GM19193 (cell line): ENCODE data around the gene ZNF26.
A peak's percentile ranks its signal among the peaks of the same experiment; 100 is the strongest.

ENCODE experiments used
- POLR2A ChIP-seq: IDR thresholded peaks from 4 replicates; pipeline ENCODE4 v1.6.1; 2011; ENCODE audit not compliant: insufficient read depth, insufficient read length; ENCODE audit errors: extremely low read depth

Gene ZNF26, protein sequence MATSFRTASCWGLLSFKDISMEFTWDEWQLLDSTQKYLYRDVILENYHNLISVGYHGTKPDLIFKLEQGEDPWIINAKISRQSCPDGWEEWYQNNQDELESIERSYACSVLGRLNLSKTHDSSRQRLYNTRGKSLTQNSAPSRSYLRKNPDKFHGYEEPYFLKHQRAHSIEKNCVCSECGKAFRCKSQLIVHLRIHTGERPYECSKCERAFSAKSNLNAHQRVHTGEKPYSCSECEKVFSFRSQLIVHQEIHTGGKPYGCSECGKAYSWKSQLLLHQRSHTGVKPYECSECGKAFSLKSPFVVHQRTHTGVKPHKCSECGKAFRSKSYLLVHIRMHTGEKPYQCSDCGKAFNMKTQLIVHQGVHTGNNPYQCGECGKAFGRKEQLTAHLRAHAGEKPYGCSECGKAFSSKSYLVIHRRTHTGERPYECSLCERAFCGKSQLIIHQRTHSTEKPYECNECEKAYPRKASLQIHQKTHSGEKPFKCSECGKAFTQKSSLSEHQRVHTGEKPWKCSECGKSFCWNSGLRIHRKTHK

DNA sequence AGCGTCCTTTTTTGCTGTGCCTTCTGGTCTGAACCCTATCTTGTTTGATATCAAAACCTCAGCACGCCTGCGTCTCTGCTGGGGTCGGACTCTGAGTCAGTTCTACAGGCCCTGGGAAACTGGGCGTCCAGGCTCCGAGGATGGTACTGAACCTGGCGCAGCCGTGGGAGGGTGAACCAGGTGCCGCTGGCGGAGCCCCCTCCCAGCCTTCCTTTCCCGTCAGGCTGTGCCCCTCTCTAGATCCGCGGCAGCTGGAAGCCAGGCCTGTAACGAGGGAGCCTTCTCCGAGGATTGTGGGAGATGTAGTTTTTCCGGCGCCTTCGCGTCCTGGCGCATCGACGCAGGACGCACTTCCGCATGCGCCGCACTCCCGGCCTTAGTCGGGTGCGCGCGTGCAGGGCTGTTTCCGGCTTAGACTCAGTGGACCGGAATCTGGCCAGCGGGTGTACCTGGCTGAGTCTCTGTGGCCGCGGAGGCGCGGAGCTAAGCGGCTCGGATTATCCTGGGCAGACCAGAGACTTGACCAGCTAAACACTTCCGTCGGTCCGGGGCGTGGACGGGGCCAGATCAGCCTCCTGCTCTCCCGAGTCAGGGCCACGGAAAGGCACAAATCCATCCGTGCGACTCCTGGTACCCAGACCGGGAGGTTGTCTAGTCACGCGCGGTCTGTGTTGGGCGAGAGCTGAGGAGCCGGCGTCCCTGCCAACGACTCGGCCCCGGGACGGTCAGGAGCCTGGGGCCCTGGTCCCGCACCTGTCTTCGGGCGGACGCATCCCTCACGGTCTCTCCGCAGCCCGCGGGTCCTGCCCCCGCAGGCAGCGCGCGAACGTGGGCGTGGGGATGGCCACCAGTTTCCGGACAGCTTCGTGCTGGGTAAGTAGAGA lies at the start of gene ZNF26:
Gene ZNF26, plus strand, starts transcription at position 367 of the 884 bp plus-strand sequence. Its CDS starts 474 bp downstream, at position 841.
- TF ChIP-seq POLR2A, result peak; percentile 95

DNA sequence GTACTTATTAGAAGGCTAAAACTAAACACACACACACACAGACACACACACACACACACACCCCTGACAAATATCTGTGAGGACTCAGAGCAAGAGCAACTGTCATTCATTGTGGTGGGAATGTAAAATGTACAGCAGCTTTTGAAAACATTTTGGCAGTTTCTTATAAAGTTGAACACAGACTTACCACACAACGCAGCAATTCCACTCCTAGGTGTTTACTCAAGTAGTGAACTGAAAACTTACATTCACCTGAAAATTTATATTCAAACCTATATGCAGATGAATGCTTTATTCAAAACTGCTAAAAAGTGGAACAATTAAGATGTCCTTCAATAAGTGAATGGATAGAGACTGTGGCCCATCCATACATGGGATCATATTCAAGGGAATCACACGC lies 48.7 kb upstream of the ZNF26 start:
- no peak for TF ChIP-seq POLR2A

DNA sequence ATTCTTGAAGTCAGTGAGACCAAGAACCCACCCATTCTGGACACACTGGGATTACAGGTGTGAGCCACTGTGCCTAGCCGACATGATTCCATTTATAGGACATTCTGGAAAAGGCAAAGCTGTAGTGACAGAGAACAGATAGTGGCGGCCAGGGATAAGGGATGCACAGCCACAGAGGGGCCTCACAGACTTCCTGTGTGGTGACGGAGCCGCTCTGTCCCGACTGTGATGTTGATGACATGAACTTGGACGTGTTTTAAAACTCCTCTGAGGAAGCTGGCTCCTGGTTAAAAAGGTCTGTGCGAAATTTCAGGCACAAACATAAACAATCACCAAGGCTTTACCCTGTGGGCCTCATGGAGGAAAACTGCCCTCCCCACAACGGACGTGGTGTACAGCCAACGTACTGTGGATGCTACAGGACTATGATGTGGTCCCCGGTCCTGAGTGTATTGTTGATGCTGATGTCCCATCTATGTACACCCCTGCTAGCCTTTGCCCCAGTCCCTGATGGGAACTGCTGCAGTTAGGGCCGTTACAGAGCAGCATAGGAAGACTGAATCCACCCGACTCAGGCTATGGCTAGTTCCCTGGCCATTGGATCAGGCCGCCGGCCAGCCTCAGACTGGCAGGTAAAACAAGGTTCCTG lies 46.0 kb upstream of the ZNF26 start:
- TF ChIP-seq POLR2A, result no peak

DNA sequence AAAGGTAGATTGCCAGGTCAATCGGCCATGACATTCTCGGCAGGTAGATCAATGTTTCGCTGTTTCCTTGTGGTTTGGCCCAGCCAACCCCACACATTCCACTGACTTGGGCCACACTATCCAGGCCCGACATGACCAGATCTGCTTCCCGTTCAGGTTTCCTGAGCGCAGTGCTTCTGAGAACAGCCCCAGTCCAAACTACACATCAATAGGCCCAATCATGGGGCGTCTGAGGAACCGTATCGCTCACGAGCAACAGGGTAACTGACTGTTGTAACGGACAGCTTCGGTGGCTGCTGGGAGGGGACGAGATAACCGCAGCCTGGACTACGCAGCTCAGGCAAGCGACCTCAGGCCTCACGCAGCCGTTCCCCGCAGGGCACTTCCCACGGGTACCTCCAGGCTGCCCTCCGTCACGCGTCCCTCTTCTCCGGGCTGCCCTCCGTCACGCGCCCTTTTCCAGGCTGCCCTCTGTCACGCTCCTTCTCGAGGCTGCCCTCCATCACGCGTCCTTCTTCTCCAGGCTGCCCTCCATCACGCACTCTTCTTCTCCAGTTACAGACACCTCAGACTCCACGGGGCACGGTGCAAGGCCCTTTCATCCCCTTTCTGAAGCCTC lies 44.7 kb upstream of the ZNF26 start:
- TF ChIP-seq POLR2A, result no peak

DNA sequence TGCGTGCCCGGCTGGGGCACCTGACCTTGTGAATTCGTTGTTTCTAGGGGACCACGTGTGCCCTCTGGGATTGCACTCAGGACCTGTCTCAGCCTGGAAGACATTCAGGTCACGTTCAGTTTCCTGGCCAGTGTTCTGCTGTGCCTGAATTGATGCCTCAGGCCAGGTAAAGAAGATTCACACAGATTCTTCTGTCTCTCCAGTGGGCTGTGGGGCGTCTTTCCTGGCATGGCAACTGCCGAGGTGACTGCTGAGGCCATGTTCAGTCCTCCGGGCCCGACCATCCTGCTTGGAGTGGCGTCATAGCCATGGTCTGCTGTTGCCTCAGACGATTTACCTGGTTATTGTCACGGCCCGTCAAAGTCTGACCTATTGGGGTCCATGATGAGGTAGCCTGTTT lies 43.6 kb upstream of the ZNF26 start:
- TF ChIP-seq POLR2A, result no peak

DNA sequence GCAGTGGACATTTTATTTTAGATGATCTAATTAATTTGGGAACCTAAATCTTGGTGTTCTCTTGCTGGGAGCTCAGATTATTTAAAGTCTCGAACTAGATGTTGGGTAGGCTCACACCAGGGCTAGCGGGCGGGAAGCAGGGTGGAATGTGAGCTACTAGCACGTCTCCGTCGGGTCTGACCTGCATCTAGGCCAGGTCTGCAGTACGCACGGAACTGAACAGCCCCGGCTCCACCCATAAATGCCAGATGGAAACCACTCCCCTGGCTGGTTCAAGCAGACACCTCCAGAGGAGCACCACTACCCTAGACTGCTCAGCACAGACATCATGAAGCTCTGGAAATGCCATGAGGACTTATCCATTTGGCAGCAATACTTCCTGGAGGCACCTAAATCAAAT lies 40.4 kb upstream of the ZNF26 start:
- no peak for TF ChIP-seq POLR2A

DNA sequence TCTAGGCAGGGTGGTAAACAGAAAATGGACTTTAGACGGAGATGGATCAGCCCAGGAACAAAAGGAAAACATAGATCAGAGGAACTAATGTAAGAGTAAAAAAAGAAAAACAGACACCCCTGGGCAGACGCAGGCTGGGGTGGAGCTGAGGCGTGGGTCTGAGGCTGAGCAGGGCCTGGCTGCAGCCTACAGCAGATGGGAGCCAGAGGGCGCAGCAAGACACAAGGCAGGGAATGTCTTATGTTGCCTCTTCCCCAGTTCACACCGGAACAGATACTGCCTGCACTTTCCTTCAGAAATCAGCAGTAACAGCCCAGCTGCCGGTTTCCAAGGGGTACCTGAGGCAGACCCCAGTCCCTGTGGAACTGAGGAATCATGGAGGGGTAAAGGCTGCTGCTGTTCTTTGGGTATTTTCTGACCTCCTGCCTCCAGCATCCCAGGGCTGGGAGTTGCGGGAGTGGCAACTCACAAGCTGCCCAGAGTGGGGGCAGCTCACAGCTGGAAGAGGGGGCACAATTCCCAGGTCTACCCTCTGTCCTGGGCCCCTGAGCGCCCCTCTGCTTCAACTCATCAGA lies 39.8 kb upstream of the ZNF26 start:
- TF ChIP-seq POLR2A, result no peak

DNA sequence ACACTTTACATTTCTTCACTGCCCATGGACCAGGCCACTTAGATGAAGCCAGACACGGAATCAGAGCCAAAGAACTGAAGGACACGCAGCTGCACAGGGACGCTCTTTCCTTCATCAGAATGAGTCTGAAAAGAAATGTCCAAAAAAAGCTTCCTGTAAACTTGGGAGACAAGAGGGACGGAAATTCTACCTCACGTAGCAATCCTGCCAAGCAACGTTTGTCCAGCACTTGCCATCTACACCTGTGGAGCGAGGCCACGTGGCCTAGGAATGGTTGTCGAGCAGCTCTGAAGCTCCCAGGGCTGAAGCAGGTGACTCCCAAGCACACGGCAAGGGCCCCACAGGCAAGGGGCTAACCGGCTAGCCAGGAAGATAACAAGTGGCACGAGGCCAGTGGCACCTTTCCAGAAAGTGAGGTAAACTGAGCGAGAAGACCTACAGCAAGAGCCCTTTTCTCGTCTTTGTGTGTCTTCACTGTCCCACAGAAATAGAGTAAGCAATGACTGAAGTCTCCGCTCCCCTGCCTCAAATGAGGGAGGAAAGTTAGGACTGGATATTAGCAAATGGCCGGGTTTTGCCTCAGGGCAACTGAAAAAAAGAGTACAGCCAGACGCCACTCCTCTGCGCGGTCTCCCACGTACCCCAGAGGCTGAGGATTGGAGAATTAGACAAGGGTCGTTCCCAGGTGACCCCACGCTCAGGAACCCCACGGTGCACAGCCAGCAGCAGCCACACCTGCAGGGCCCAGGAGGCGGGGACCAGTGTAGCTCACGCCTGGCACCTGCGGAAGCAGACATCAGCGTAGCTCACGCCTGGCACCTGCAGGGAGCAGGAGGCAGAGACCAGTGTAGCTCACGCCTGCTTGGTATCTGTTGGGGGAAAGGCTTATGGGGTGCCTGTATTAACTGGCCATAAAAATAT lies 37.8 kb upstream of the ZNF26 start:
- TF ChIP-seq POLR2A, result no peak

DNA sequence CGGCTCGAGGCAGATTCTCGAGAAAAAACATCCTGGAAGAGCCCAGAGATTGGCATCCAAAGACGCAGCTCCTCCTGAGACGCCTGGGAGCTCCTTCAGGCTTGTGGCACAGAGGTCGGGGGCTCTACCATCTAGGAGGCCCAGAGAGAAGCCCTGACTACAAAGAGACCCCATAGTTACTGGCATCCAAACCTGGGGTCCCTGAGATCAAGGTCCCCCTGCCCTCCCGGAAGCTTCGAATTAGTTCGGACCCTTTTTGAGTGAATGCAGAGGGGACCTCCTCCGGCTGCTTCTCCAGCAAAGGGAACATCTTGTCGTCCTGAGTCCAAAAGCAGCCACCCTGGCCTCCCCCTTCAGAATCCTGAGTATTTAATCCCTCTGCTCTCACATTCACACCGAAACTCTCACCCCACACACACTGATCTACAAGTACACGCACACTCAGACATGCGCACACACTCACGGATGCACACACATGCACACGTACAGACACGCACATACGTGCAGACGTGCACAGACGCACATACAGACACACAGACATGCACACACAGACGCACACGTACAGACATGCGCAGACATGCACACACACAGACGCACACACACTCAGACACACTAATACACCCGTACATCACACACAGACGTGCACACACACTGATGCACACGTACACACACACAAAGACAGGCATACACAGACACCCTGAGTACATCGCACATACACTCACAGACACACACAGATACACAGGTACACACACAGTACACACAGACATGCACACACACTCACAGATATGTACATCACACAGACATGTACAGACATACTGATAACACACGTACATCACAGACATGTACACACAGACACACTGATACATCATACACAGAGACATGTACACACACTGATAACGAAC lies 36.0 kb upstream of the ZNF26 start:
- TF ChIP-seq POLR2A, result no peak

DNA sequence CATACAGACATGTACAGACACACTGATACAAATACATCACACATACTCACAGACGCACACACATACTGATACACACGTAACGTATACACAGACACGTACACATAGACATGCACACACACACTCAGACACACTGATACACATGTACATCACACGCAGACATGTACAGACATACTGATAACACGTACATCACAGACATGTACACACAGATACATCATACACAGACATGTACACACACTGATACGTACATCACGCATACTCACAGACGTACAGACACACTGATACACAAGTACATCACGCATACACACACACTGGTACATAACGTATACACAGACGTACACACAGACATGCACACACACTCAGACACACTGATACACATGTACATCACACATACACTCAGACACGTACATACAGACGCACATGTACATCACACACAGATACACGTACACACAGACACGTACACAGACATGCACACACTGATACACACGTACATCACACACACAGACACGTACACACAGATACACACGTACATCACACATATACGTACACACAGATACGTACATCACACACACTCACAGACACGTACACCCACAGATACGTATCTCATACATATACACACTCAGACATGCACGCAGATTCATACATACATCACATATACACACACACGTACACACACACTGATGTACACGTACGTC lies 35.2 kb upstream of the ZNF26 start:
- no peak for TF ChIP-seq POLR2A

DNA sequence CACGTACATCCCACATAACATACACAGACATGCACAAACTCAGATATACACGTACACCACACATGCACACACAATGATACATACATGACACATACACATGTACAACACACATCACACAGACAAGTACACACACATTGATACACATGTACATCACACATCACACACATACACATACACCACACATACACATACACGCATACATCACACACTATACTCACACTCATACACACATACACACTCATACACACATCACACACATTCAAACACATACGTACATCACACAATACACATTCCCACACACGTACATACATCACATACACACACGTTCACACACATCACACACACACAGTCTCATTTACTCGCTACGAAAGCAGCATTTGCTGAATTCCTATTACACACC lies 34.5 kb upstream of the ZNF26 start:
- TF ChIP-seq POLR2A, result no peak
